PFSK-1 (cell line): ENCODE data around the gene PRUNE1.

Experiments used
- FOXP2 ChIP-seq: optimal IDR thresholded peaks from 2 replicates; pipeline ENCODE3; 2011; ENCODE audit warnings: borderline replicate concordance, control low read depth, inconsistent platforms; ENCODE audit not compliant: insufficient read depth; ENCODE audit errors: extremely low read length, extremely low read depth
- POLR2AphosphoS5 ChIP-seq: IDR thresholded peaks from 2 replicates; pipeline ENCODE4 v1.6.1; 2012; ENCODE audit warnings: low read depth, mild to moderate bottlenecking, control low read depth, low read length, moderate library complexity
- SIN3A ChIP-seq: IDR thresholded peaks from 2 replicates; pipeline ENCODE4 v1.6.1; 2012; ENCODE audit warnings: mild to moderate bottlenecking, low read length, moderate library complexity, borderline replicate concordance; ENCODE audit not compliant: insufficient read depth
- TAF1 ChIP-seq: IDR thresholded peaks from 2 replicates; pipeline ENCODE4 v1.6.1; 2012; ENCODE audit warnings: low read length, control low read depth, borderline replicate concordance; ENCODE audit not compliant: insufficient read depth
- TF ChIP-seq, protein P1 (sequence below), 2 experiments: IDR thresholded peaks; 2 replicates each; pipeline versions ENCODE4 v1.6.1 to v1.8.0; 2011 to 2012; ENCODE audit warnings: low read depth in 2 of 2, low read length in 2 of 2, control low read depth in 1 of 2, inconsistent platforms in 1 of 2, mild to moderate bottlenecking in 1 of 2, moderate library complexity in 1 of 2; ENCODE audit not compliant: insufficient read depth in 1 of 2

GRCh38 chr1:151001602-151002001 lies 6.6 kb upstream of the PRUNE1 start:
- TF ChIP-seq SIN3A (no peak), TAF1 (no peak), POLR2AphosphoS5 (no peak), FOXP2 (no peak)
- TF ChIP-seq, protein P1, sequence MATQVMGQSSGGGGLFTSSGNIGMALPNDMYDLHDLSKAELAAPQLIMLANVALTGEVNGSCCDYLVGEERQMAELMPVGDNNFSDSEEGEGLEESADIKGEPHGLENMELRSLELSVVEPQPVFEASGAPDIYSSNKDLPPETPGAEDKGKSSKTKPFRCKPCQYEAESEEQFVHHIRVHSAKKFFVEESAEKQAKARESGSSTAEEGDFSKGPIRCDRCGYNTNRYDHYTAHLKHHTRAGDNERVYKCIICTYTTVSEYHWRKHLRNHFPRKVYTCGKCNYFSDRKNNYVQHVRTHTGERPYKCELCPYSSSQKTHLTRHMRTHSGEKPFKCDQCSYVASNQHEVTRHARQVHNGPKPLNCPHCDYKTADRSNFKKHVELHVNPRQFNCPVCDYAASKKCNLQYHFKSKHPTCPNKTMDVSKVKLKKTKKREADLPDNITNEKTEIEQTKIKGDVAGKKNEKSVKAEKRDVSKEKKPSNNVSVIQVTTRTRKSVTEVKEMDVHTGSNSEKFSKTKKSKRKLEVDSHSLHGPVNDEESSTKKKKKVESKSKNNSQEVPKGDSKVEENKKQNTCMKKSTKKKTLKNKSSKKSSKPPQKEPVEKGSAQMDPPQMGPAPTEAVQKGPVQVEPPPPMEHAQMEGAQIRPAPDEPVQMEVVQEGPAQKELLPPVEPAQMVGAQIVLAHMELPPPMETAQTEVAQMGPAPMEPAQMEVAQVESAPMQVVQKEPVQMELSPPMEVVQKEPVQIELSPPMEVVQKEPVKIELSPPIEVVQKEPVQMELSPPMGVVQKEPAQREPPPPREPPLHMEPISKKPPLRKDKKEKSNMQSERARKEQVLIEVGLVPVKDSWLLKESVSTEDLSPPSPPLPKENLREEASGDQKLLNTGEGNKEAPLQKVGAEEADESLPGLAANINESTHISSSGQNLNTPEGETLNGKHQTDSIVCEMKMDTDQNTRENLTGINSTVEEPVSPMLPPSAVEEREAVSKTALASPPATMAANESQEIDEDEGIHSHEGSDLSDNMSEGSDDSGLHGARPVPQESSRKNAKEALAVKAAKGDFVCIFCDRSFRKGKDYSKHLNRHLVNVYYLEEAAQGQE (IDR thresholded peaks at IDR 0.05; ENCODE audit: insufficient read depth in 1 of 2, low read depth in 2 of 2, low read length in 2 of 2): no peak
